HFFc6 (cell line): ENCODE data around the gene LIMS3. TPM values are rescaled to one million over a fixed set of nuclear protein-coding genes. Genes with fewer than 3 reads are reported as not detected.
"Not testable (repeated sequence)": the region's sequence is repeated elsewhere in the genome, so short reads cannot be mapped to it uniquely, and the experiment has no call there.

Experiments used
- DNase-seq: peaks from one replicate; pipeline ENCODE4 v3.0.0-alpha.2; 2018
- H3K27ac Mint-ChIP-seq: 2 replicates; pipeline ENCODE4 v1.8.0; 2020; ENCODE audit warnings: mild to moderate bottlenecking, mixed read lengths
- H3K27me3 Mint-ChIP-seq: 2 replicates; pipeline ENCODE4 v1.8.0; 2021; ENCODE audit warnings: mild to moderate bottlenecking, moderate library complexity, mixed read lengths; ENCODE audit not compliant: insufficient read depth
- H3K36me3 Mint-ChIP-seq: 2 replicates; pipeline ENCODE4 v1.8.0; 2021; ENCODE audit warnings: low read depth, mixed read lengths
- H3K4me1 Mint-ChIP-seq: 2 replicates; pipeline ENCODE4 v1.8.0; 2020; ENCODE audit warnings: low read depth, mixed read lengths
- H3K4me3 Mint-ChIP-seq: 2 replicates; pipeline ENCODE4 v1.8.0; 2020; ENCODE audit warnings: mild to moderate bottlenecking, moderate library complexity, mixed read lengths
- H3K9me3 Mint-ChIP-seq: 2 replicates; pipeline ENCODE4 v1.8.0; 2020; ENCODE audit warnings: mild to moderate bottlenecking, mixed read lengths
- long read RNA-seq: library from polyadenylated mRNA; unstranded; transcript quantifications from one replicate; pipeline ENCODE4 v2.0.0, GENCODE V29; 2019
- total RNA-seq, 6 experiments: library from RNA; stranded (reverse); fragmentation: NEBNext Ultra II Directional; extraction: Animal tissue kit (Norgen Biotek cat#: 25700); gene quantifications; 2 replicates in 1 of 6; 3 replicates in 5 of 6; pipeline ENCODE4 v1.2.3, GENCODE V29; 2021

The LIMS3 gene
- 1 to 10 TPM in 4 of 6 experiments, under 1 TPM in 1, not detected in 1; 0.30 to 2.7 (median 1.2) TPM for total RNA-seq
- long read RNA-seq, partial matches to known transcripts: 0 of 1 reads
- long read RNA-seq, other reads (novel, unspliced or antisense): 0 of 1 reads

- not testable (repeated sequence) for H3K9me3 Mint-ChIP-seq, DNase-seq, H3K27ac Mint-ChIP-seq, H3K36me3 Mint-ChIP-seq, H3K4me3 Mint-ChIP-seq, H3K4me1 Mint-ChIP-seq, H3K27me3 Mint-ChIP-seq
Observed at GRCh38 chr2:109898462-109899336, at the start of gene LIMS3. Gene LIMS3 (plus strand): TSS chr2:109898688. CDS start chr2:109898729, 41 bp downstream.

GRCh38 chr2:109871129-109871751, 27.2 kb upstream of the LIMS3 start:
- not testable (repeated sequence) for H3K4me1 Mint-ChIP-seq, H3K36me3 Mint-ChIP-seq, H3K4me3 Mint-ChIP-seq, H3K27me3 Mint-ChIP-seq, DNase-seq, H3K27ac Mint-ChIP-seq, H3K9me3 Mint-ChIP-seq

GRCh38 chr2:109876625-109877024, 21.9 kb upstream of the LIMS3 start:
- H3K27ac Mint-ChIP-seq, H3K27me3 Mint-ChIP-seq, H3K4me1 Mint-ChIP-seq, H3K9me3 Mint-ChIP-seq, H3K4me3 Mint-ChIP-seq, DNase-seq, H3K36me3 Mint-ChIP-seq: not testable (repeated sequence)

- H3K36me3 Mint-ChIP-seq, H3K4me1 Mint-ChIP-seq, H3K4me3 Mint-ChIP-seq, H3K9me3 Mint-ChIP-seq, H3K27me3 Mint-ChIP-seq, H3K27ac Mint-ChIP-seq, DNase-seq: not testable (repeated sequence)
Observed at GRCh38 chr2:109882112-109882511, 16.4 kb upstream of the LIMS3 start.

GRCh38 chr2:109888414-109888813, 10.1 kb upstream of the LIMS3 start:
- H3K27me3 Mint-ChIP-seq, H3K4me1 Mint-ChIP-seq, H3K36me3 Mint-ChIP-seq, H3K9me3 Mint-ChIP-seq, H3K4me3 Mint-ChIP-seq, H3K27ac Mint-ChIP-seq, DNase-seq: not testable (repeated sequence)

- not testable (repeated sequence) for H3K9me3 Mint-ChIP-seq, H3K4me3 Mint-ChIP-seq, H3K27ac Mint-ChIP-seq, H3K36me3 Mint-ChIP-seq, H3K27me3 Mint-ChIP-seq, DNase-seq, H3K4me1 Mint-ChIP-seq
Observed at GRCh38 chr2:109889909-109890308, 8.6 kb upstream of the LIMS3 start.

- H3K9me3 Mint-ChIP-seq, H3K27ac Mint-ChIP-seq, H3K4me1 Mint-ChIP-seq, H3K4me3 Mint-ChIP-seq, H3K36me3 Mint-ChIP-seq, H3K27me3 Mint-ChIP-seq, DNase-seq: not testable (repeated sequence)
Observed at GRCh38 chr2:109891024-109891423, 7.5 kb upstream of the LIMS3 start.

GRCh38 chr2:109893736-109894135, 4.8 kb upstream of the LIMS3 start:
- DNase-seq, H3K27ac Mint-ChIP-seq, H3K4me1 Mint-ChIP-seq, H3K4me3 Mint-ChIP-seq, H3K9me3 Mint-ChIP-seq, H3K27me3 Mint-ChIP-seq, H3K36me3 Mint-ChIP-seq: not testable (repeated sequence)

- H3K9me3 Mint-ChIP-seq, H3K4me3 Mint-ChIP-seq, H3K36me3 Mint-ChIP-seq, H3K27ac Mint-ChIP-seq, DNase-seq, H3K4me1 Mint-ChIP-seq, H3K27me3 Mint-ChIP-seq: not testable (repeated sequence)
Observed at GRCh38 chr2:109894141-109894540, 4.3 kb upstream of the LIMS3 start.

GRCh38 chr2:109895090-109895869, 3.2 kb upstream of the LIMS3 start:
- H3K27ac Mint-ChIP-seq, H3K4me1 Mint-ChIP-seq, H3K36me3 Mint-ChIP-seq, DNase-seq, H3K4me3 Mint-ChIP-seq, H3K27me3 Mint-ChIP-seq, H3K9me3 Mint-ChIP-seq: not testable (repeated sequence)

GRCh38 chr2:109896212-109896611, 2.3 kb upstream of the LIMS3 start:
- H3K4me3 Mint-ChIP-seq, H3K27ac Mint-ChIP-seq, H3K27me3 Mint-ChIP-seq, H3K4me1 Mint-ChIP-seq, H3K9me3 Mint-ChIP-seq, DNase-seq, H3K36me3 Mint-ChIP-seq: not testable (repeated sequence)

- not testable (repeated sequence) for H3K9me3 Mint-ChIP-seq, H3K27me3 Mint-ChIP-seq, H3K36me3 Mint-ChIP-seq, H3K27ac Mint-ChIP-seq, H3K4me1 Mint-ChIP-seq, DNase-seq, H3K4me3 Mint-ChIP-seq
Observed at GRCh38 chr2:109897769-109898461, 573 bp upstream of the LIMS3 start.

GRCh38 chr2:109905796-109906195, 7.3 kb downstream of the LIMS3 start:
- not testable (repeated sequence) for H3K27me3 Mint-ChIP-seq, H3K9me3 Mint-ChIP-seq, H3K4me1 Mint-ChIP-seq, H3K36me3 Mint-ChIP-seq, DNase-seq, H3K27ac Mint-ChIP-seq, H3K4me3 Mint-ChIP-seq
